Sigmoid colon (tissue), 4 donors: ENCODE data around the gene C1QTNF8.

ENCODE experiments used
- EP300 ChIP-seq, 4 donors: sonication (generic); formaldehyde crosslinking; IDR thresholded peaks; one replicate each; pipeline ENCODE4 v1.6.1; 2017; ENCODE audit warnings: antibody characterized with exemption in 4 of 4
- TF ChIP-seq, protein P1 (sequence below), 4 experiments: fragments of 450-650 bp in 3 of 4; fragments of 200-600 bp in 1 of 4; IDR thresholded peaks; one replicate each; pipeline ENCODE4 v1.5.1; 2016 to 2019; ENCODE audit warnings: antibody characterized with exemption in 4 of 4, mild to moderate bottlenecking in 3 of 4, moderate library complexity in 2 of 4

DNA sequence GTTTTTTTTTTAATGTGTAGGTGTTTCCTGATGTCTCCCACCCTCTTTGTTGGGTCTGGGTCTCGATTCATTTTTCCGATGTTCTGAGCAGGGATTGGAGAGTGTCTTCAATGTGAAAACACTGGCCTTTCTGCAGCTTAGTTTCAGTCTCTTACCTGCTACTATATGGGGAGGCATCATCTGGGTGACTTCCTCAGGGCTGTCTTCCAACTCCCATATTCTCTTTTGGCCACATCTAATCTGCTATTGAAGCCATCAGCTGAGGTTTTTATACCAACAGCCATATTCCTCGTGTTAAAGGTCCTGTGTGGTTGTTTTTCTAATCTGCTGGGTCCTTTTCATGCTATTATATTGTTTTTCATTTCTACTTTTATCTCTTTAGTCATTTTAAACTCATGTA, 36.7 kb downstream of the C1QTNF8 start:
- no peak for TF ChIP-seq EP300 (IDR thresholded peaks at IDR 0.05)
- TF ChIP-seq, protein P1, sequence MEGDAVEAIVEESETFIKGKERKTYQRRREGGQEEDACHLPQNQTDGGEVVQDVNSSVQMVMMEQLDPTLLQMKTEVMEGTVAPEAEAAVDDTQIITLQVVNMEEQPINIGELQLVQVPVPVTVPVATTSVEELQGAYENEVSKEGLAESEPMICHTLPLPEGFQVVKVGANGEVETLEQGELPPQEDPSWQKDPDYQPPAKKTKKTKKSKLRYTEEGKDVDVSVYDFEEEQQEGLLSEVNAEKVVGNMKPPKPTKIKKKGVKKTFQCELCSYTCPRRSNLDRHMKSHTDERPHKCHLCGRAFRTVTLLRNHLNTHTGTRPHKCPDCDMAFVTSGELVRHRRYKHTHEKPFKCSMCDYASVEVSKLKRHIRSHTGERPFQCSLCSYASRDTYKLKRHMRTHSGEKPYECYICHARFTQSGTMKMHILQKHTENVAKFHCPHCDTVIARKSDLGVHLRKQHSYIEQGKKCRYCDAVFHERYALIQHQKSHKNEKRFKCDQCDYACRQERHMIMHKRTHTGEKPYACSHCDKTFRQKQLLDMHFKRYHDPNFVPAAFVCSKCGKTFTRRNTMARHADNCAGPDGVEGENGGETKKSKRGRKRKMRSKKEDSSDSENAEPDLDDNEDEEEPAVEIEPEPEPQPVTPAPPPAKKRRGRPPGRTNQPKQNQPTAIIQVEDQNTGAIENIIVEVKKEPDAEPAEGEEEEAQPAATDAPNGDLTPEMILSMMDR (IDR thresholded peaks at IDR 0.05) = no peak
